Parietal lobe (tissue), 2 donors: Measurements from ENCODE around the gene NLE1. TPM values are rescaled to one million over a fixed set of nuclear protein-coding genes. Genes with fewer than 3 reads are reported as not detected.

Experiments used
- small RNA-seq: library from RNA; depleted of rRNA; stranded (forward); fragments of <200 nt; gene quantifications from one replicate; pipeline ENCODE3, GENCODE V24; 2014; ENCODE audit warnings: low replicate concordance
- total RNA-seq: library from RNA; depleted of rRNA; stranded (reverse); fragments of >200 nt; gene quantifications from one replicate; pipeline ENCODE4 v1.2.3, GENCODE V29; 2014

Gene NLE1
- total RNA-seq = 33.5 TPM

GRCh38 chr17:35141681-35142466, at the start of gene NLE1:
TSS of gene NLE1 (minus strand) at chr17:35142303. CDS start at chr17:35142275, 28 bp downstream.

GRCh38 chr17:35147375-35147905, 5.3 kb upstream of the NLE1 start, which contains the start of gene UNC45B:
TSS of gene UNC45B (plus strand) at chr17:35147817. CDS start at chr17:35148264, 447 bp downstream.

GRCh38 chr17:35121315-35121714, 20.8 kb downstream of the NLE1 start, which contains the start of gene FNDC8:
TSS of gene FNDC8 (plus strand) at chr17:35121615. CDS start at chr17:35121694, 79 bp downstream.

GRCh38 chr17:35119370-35120165, 22.5 kb downstream of the NLE1 start, which contains the start of gene RAD51D:
TSS of gene RAD51D (minus strand) at chr17:35119860. CDS start at chr17:35119613, 247 bp downstream.

Small RNA genes within 50 kb of the gene (small RNA-seq; reads per million reads assigned to genes)
- not detected for gene RNU6-840P

Other genes with a start within 250 kb of the NLE1 start
- gene CCT6B, start 180.8 kb downstream of the NLE1 start, total RNA-seq = 2.5 TPM
- 16.6 TPM for gene ZNF830, start 180.8 kb downstream of the NLE1 start, total RNA-seq
- gene LIG3, start 161.8 kb downstream of the NLE1 start, total RNA-seq = 63.9 TPM
- 15.3 TPM for gene RFFL, start 78.6 kb downstream of the NLE1 start, total RNA-seq
- 23.8 TPM for gene RAD51D, start 22.4 kb downstream of the NLE1 start, total RNA-seq
- not detected for gene FNDC8, start 20.7 kb downstream of the NLE1 start, total RNA-seq
- under 0.01 TPM for gene UNC45B, start 5.5 kb upstream of the NLE1 start, total RNA-seq
- not detected for gene SLC35G3, start 52.1 kb upstream of the NLE1 start, total RNA-seq
- gene SLFN5, start 100.8 kb upstream of the NLE1 start, total RNA-seq = 3.1 TPM
- 2.5 TPM for gene SLFN11, start 231.3 kb upstream of the NLE1 start, total RNA-seq